ENCODE data around the gene RRP9.

RRP9 gene

GRCh38 chr3:51966016-51966415 lies 24.3 kb upstream of the RRP9 start:
- Histone ChIP-seq H3K79me2 (ENCODE audit: insufficient read depth, low read depth) (no peaks in the 10 kb centered on the region), H2AFZ (ENCODE audit: low read depth) (no peak overlapping the region), H3K36me3 (ENCODE audit: insufficient read depth) (no peaks in the 10 kb centered on the region), H3K4me2 (no peak overlapping the region), H3K27ac (no peak overlapping the region), H3K9ac (no peak overlapping the region), H3K4me3 (IDR thresholded peaks at IDR 0.05; ENCODE audit: insufficient read depth, low read depth, low read length) (no peak overlapping the region), H3K27me3 (ENCODE audit: insufficient read depth, low read depth) (no peaks in the 10 kb centered on the region), H4K20me1 (ENCODE audit: insufficient read depth) (no peaks in the 10 kb centered on the region), H3K4me1 (ENCODE audit: low read depth, poor library complexity, severe bottlenecking) (no peaks in the 10 kb centered on the region)
- TF ChIP-seq CTCF (conservative IDR thresholded peaks at IDR 0.05; ENCODE audit: low read depth, low read length) = no peak

- Histone ChIP-seq H2AFZ (ENCODE audit: low read depth) (no peak overlapping the region), H3K27me3 (ENCODE audit: insufficient read depth, low read depth) (no peaks in the 10 kb centered on the region), H3K4me2 (no peak overlapping the region), H3K4me1 (ENCODE audit: low read depth, poor library complexity, severe bottlenecking) (no peaks in the 10 kb centered on the region), H3K79me2 (ENCODE audit: insufficient read depth, low read depth) (no peaks in the 10 kb centered on the region), H3K9ac (no peak overlapping the region), H3K27ac (no peak overlapping the region), H4K20me1 (ENCODE audit: insufficient read depth) (no peaks in the 10 kb centered on the region), H3K4me3 (IDR thresholded peaks at IDR 0.05; ENCODE audit: insufficient read depth, low read depth, low read length) (no peak overlapping the region), H3K36me3 (ENCODE audit: insufficient read depth) (no peaks in the 10 kb centered on the region)
- no peak for TF ChIP-seq CTCF (conservative IDR thresholded peaks at IDR 0.05; ENCODE audit: low read depth, low read length)
These were observed 22.8 kb upstream of the RRP9 start for GRCh38 chr3:51964521-51964920.

GRCh38 chr3:51963951-51964451 lies 22.3 kb upstream of the RRP9 start:
- no peaks in the 10 kb centered on the region for H3K27me3 ChIP-seq (ENCODE audit: insufficient read depth, low read depth)
- H3K27ac ChIP-seq = no peak overlapping the region
- no peak overlapping the region for H3K9ac ChIP-seq
- no peaks in the 10 kb centered on the region for H4K20me1 ChIP-seq (ENCODE audit: insufficient read depth)
- H3K4me3 ChIP-seq (IDR thresholded peaks at IDR 0.05; ENCODE audit: insufficient read depth, low read depth, low read length) = no peak overlapping the region
- TF ChIP-seq CTCF (conservative IDR thresholded peaks at IDR 0.05; ENCODE audit: low read depth, low read length) = no peak
- H3K36me3 ChIP-seq (ENCODE audit: insufficient read depth) = no peaks in the 10 kb centered on the region
- H2AFZ ChIP-seq (ENCODE audit: low read depth) = no peak overlapping the region
- H3K4me2 ChIP-seq = no peak overlapping the region
- no peaks in the 10 kb centered on the region for H3K79me2 ChIP-seq (ENCODE audit: insufficient read depth, low read depth)
- no peaks in the 10 kb centered on the region for H3K4me1 ChIP-seq (ENCODE audit: low read depth, poor library complexity, severe bottlenecking)

- Histone ChIP-seq H3K27me3 (ENCODE audit: insufficient read depth, low read depth) (no peaks in the 10 kb centered on the region), H4K20me1 (ENCODE audit: insufficient read depth) (no peaks in the 10 kb centered on the region), H3K4me1 (ENCODE audit: low read depth, poor library complexity, severe bottlenecking) (no peaks in the 10 kb centered on the region), H2AFZ (ENCODE audit: low read depth) (no peak overlapping the region), H3K9ac (no peak overlapping the region), H3K4me3 (IDR thresholded peaks at IDR 0.05; ENCODE audit: insufficient read depth, low read depth, low read length) (no peak overlapping the region), H3K36me3 (ENCODE audit: insufficient read depth) (no peaks in the 10 kb centered on the region), H3K79me2 (ENCODE audit: insufficient read depth, low read depth) (no peaks in the 10 kb centered on the region), H3K27ac (no peak overlapping the region), H3K4me2 (no peak overlapping the region)
- TF ChIP-seq CTCF (conservative IDR thresholded peaks at IDR 0.05; ENCODE audit: low read depth, low read length) = no peak
These were observed 21.3 kb upstream of the RRP9 start for GRCh38 chr3:51962854-51963530.

Measured in KMS-11 (cell line).